ENCODE measurements around the gene HSD11B1.
"Not testable (repeated sequence)": the region's sequence is repeated elsewhere in the genome, so short reads cannot be mapped to it uniquely, and the experiment has no call there.

The HSD11B1 gene

GRCh38 chr1:209689477-209689876 is 15.2 kb upstream of the HSD11B1 start:
- POLR2A ChIA-PET = no interaction called here
- peaks cover 2 to 13% (median 7%) of the 10 kb centered on the region in 5 experiments for H3K27me3 ChIP-seq (replicated peaks in 2 of 5; ENCODE audit: control insufficient read depth in 4 of 5, insufficient read depth in 5 of 5, low read length in 4 of 5)
- CTCF ChIA-PET = interaction anchor here (1.0 to 6.2 kb wide), 7 partner anchors 19 to 126 kb away, joined by 3 to 26 read pairs (median 3); no protein-coding TSS in a partner anchor
- no peaks in the 10 kb centered on the region for H3K36me3 ChIP-seq (ENCODE audit: control insufficient read depth in 4 of 4, insufficient read depth in 4 of 4, low read length in 3 of 4)
- no peak overlapping the region for H3K27ac ChIP-seq (ENCODE audit: insufficient read depth in 1 of 2, low read depth in 1 of 2, low read length in 2 of 2, poor library complexity in 1 of 2, severe bottlenecking in 2 of 2)
- peaks cover 0 to 8% (median 5%) of the 10 kb centered on the region in 4 experiments for H3K4me1 ChIP-seq (ENCODE audit: control extremely low read depth in 1 of 4, control insufficient read depth in 4 of 4, insufficient read depth in 4 of 4, low read length in 3 of 4)
- H3K4me3 ChIP-seq (ENCODE audit: control insufficient read depth in 1 of 7, extremely low read depth in 1 of 7, insufficient read depth in 4 of 7, low read depth in 2 of 7, low read length in 6 of 7) = no peak overlapping the region
- DNase-seq = peak in 2 of 3 donors; percentile 11 to 27
- 70% methylated on average over 4 of the region's 4 CpGs for WGBS (ENCODE audit: insufficient coverage)
- H3K9me3 ChIP-seq (ENCODE audit: control extremely low read depth in 1 of 5, control insufficient read depth in 4 of 5, insufficient read depth in 2 of 5, low read depth in 1 of 5, low read length in 4 of 5) = no peaks in the 10 kb centered on the region

GRCh38 chr1:209691237-209691636 is 13.4 kb upstream of the HSD11B1 start:
- Histone ChIP-seq H3K36me3 (ENCODE audit: control insufficient read depth in 4 of 4, insufficient read depth in 4 of 4, low read length in 3 of 4) (no peaks in the 10 kb centered on the region), H3K9me3 (ENCODE audit: control extremely low read depth in 1 of 5, control insufficient read depth in 4 of 5, insufficient read depth in 2 of 5, low read depth in 1 of 5, low read length in 4 of 5) (no peaks in the 10 kb centered on the region), H3K27ac (ENCODE audit: insufficient read depth in 1 of 2, low read depth in 1 of 2, low read length in 2 of 2, poor library complexity in 1 of 2, severe bottlenecking in 2 of 2) (no peak overlapping the region), H3K4me1 (ENCODE audit: control extremely low read depth in 1 of 4, control insufficient read depth in 4 of 4, insufficient read depth in 4 of 4, low read length in 3 of 4) (no peaks in the 10 kb centered on the region), H3K4me3 (ENCODE audit: control insufficient read depth in 1 of 7, extremely low read depth in 1 of 7, insufficient read depth in 4 of 7, low read depth in 2 of 7, low read length in 6 of 7) (no peak overlapping the region), H3K27me3 (replicated peaks in 2 of 5; ENCODE audit: control insufficient read depth in 4 of 5, insufficient read depth in 5 of 5, low read length in 4 of 5) (peaks cover 2 to 10% (median 5%) of the 10 kb centered on the region in 5 experiments)
- POLR2A ChIA-PET = no interaction called here
- no peak for DNase-seq
- WGBS (ENCODE audit: insufficient coverage) = no CpG with 5 or more reads among the region's 3 CpGs
- CTCF ChIA-PET = interaction anchor here (1.0 to 6.2 kb wide), 12 partner anchors 8 to 125 kb away, joined by 3 to 26 read pairs (median 4); partner anchors contain the start of gene CAMK1G

- H3K27me3 ChIP-seq (replicated peaks in 2 of 5; ENCODE audit: control insufficient read depth in 4 of 5, insufficient read depth in 5 of 5, low read length in 4 of 5) = peaks cover 2 to 10% (median 5%) of the 10 kb centered on the region in 5 experiments
- H3K27ac ChIP-seq (ENCODE audit: insufficient read depth in 1 of 2, low read depth in 1 of 2, low read length in 2 of 2, poor library complexity in 1 of 2, severe bottlenecking in 2 of 2) = no peak overlapping the region
- DNase-seq = no peak
- H3K4me3 ChIP-seq (ENCODE audit: control insufficient read depth in 1 of 7, extremely low read depth in 1 of 7, insufficient read depth in 4 of 7, low read depth in 2 of 7, low read length in 6 of 7) = no peak overlapping the region
- 91% methylated on average over 1 of the region's 4 CpGs for WGBS (ENCODE audit: insufficient coverage)
- H3K36me3 ChIP-seq (ENCODE audit: control insufficient read depth in 4 of 4, insufficient read depth in 4 of 4, low read length in 3 of 4) = no peaks in the 10 kb centered on the region
- POLR2A ChIA-PET = no interaction called here
- CTCF ChIA-PET = interaction anchor here (0.9 to 6.2 kb wide), 14 partner anchors 9 to 126 kb away, joined by 3 to 26 read pairs (median 4); partner anchors contain the start of genes CAMK1G and G0S2
- H3K4me1 ChIP-seq (ENCODE audit: control extremely low read depth in 1 of 4, control insufficient read depth in 4 of 4, insufficient read depth in 4 of 4, low read length in 3 of 4) = no peaks in the 10 kb centered on the region
- H3K9me3 ChIP-seq (ENCODE audit: control extremely low read depth in 1 of 5, control insufficient read depth in 4 of 5, insufficient read depth in 2 of 5, low read depth in 1 of 5, low read length in 4 of 5) = no peaks in the 10 kb centered on the region
Measured at GRCh38 chr1:209692296-209692695, 12.3 kb upstream of the HSD11B1 start.

GRCh38 chr1:209692745-209693504 is 11.7 kb upstream of the HSD11B1 start:
- no peak overlapping the region for H3K4me3 ChIP-seq (ENCODE audit: control insufficient read depth in 1 of 7, extremely low read depth in 1 of 7, insufficient read depth in 4 of 7, low read depth in 2 of 7, low read length in 6 of 7)

GRCh38 chr1:209696673-209697072 is 8.0 kb upstream of the HSD11B1 start:
- Histone ChIP-seq H3K27ac (ENCODE audit: insufficient read depth in 1 of 2, low read depth in 1 of 2, low read length in 2 of 2, poor library complexity in 1 of 2, severe bottlenecking in 2 of 2) (no peak overlapping the region), H3K36me3 (ENCODE audit: control insufficient read depth in 4 of 4, insufficient read depth in 4 of 4, low read length in 3 of 4) (no peaks in the 10 kb centered on the region), H3K9me3 (ENCODE audit: control extremely low read depth in 1 of 5, control insufficient read depth in 4 of 5, insufficient read depth in 2 of 5, low read depth in 1 of 5, low read length in 4 of 5) (no peaks in the 10 kb centered on the region), H3K4me1 (ENCODE audit: control extremely low read depth in 1 of 4, control insufficient read depth in 4 of 4, insufficient read depth in 4 of 4, low read length in 3 of 4) (no peaks in the 10 kb centered on the region), H3K4me3 (ENCODE audit: control insufficient read depth in 1 of 7, extremely low read depth in 1 of 7, insufficient read depth in 4 of 7, low read depth in 2 of 7, low read length in 6 of 7) (no peak overlapping the region), H3K27me3 (replicated peaks in 2 of 5; ENCODE audit: control insufficient read depth in 4 of 5, insufficient read depth in 5 of 5, low read length in 4 of 5) (peaks cover 0 to 7% (median 3%) of the 10 kb centered on the region in 5 experiments)
- POLR2A ChIA-PET = no interaction called here
- DNase-seq = no peak
- CTCF ChIA-PET = interaction anchor here (1.0 to 3.0 kb wide), 4 partner anchors 9 to 130 kb away, joined by 3 to 13 read pairs (median 4); no protein-coding TSS in a partner anchor

More at GRCh38 chr1:209692745-209693504, 11.7 kb upstream of the HSD11B1 start:
- Histone ChIP-seq H3K4me1 (ENCODE audit: control extremely low read depth in 1 of 4, control insufficient read depth in 4 of 4, insufficient read depth in 4 of 4, low read length in 3 of 4) (no peaks in the 10 kb centered on the region), H3K36me3 (ENCODE audit: control insufficient read depth in 4 of 4, insufficient read depth in 4 of 4, low read length in 3 of 4) (no peaks in the 10 kb centered on the region), H3K27me3 (replicated peaks in 2 of 5; ENCODE audit: control insufficient read depth in 4 of 5, insufficient read depth in 5 of 5, low read length in 4 of 5) (peaks cover 2 to 10% (median 5%) of the 10 kb centered on the region in 5 experiments), H3K27ac (ENCODE audit: insufficient read depth in 1 of 2, low read depth in 1 of 2, low read length in 2 of 2, poor library complexity in 1 of 2, severe bottlenecking in 2 of 2) (no peak overlapping the region), H3K9me3 (ENCODE audit: control extremely low read depth in 1 of 5, control insufficient read depth in 4 of 5, insufficient read depth in 2 of 5, low read depth in 1 of 5, low read length in 4 of 5) (no peaks in the 10 kb centered on the region)
- POLR2A ChIA-PET = no interaction called here
- CTCF ChIA-PET = interaction anchor here (0.8 to 6.2 kb wide), 18 partner anchors 13 to 126 kb away, joined by 3 to 26 read pairs (median 4); partner anchors contain the start of gene G0S2
- peak; percentile 69 to 78 (median 70) for DNase-seq
- WGBS (ENCODE audit: insufficient coverage) = 0% methylated on average over 2 of the region's 3 CpGs

GRCh38 chr1:209697126-209697525 is 7.5 kb upstream of the HSD11B1 start:
- no peak overlapping the region for H3K27ac ChIP-seq (ENCODE audit: insufficient read depth in 1 of 2, low read depth in 1 of 2, low read length in 2 of 2, poor library complexity in 1 of 2, severe bottlenecking in 2 of 2)
- 86% methylated on average over 1 of the region's 3 CpGs for WGBS (ENCODE audit: insufficient coverage)
- H3K4me3 ChIP-seq (ENCODE audit: control insufficient read depth in 1 of 7, extremely low read depth in 1 of 7, insufficient read depth in 4 of 7, low read depth in 2 of 7, low read length in 6 of 7) = no peak overlapping the region
- H3K9me3 ChIP-seq (ENCODE audit: control extremely low read depth in 1 of 5, control insufficient read depth in 4 of 5, insufficient read depth in 2 of 5, low read depth in 1 of 5, low read length in 4 of 5) = no peaks in the 10 kb centered on the region
- ChIA-PET POLR2A (no interaction called here), CTCF (interaction anchor here (0.9 to 3.0 kb wide), 5 partner anchors 9 to 131 kb away, joined by 3 to 13 read pairs (median 3); no protein-coding TSS in a partner anchor)
- no peak for DNase-seq
- H3K27me3 ChIP-seq (replicated peaks in 2 of 5; ENCODE audit: control insufficient read depth in 4 of 5, insufficient read depth in 5 of 5, low read length in 4 of 5) = peaks cover 0 to 7% (median 3%) of the 10 kb centered on the region in 5 experiments
- H3K36me3 ChIP-seq (ENCODE audit: control insufficient read depth in 4 of 4, insufficient read depth in 4 of 4, low read length in 3 of 4) = no peaks in the 10 kb centered on the region
- H3K4me1 ChIP-seq (ENCODE audit: control extremely low read depth in 1 of 4, control insufficient read depth in 4 of 4, insufficient read depth in 4 of 4, low read length in 3 of 4) = no peaks in the 10 kb centered on the region

- H3K4me1 ChIP-seq (ENCODE audit: control extremely low read depth in 1 of 4, control insufficient read depth in 4 of 4, insufficient read depth in 4 of 4, low read length in 3 of 4); H3K36me3 ChIP-seq (ENCODE audit: control insufficient read depth in 4 of 4, insufficient read depth in 4 of 4, low read length in 3 of 4); H3K27me3 ChIP-seq (replicated peaks in 2 of 5; ENCODE audit: control insufficient read depth in 4 of 5, insufficient read depth in 5 of 5, low read length in 4 of 5); H3K9me3 ChIP-seq (ENCODE audit: control extremely low read depth in 1 of 5, control insufficient read depth in 4 of 5, insufficient read depth in 2 of 5, low read depth in 1 of 5, low read length in 4 of 5); H3K4me3 ChIP-seq (ENCODE audit: control insufficient read depth in 1 of 7, extremely low read depth in 1 of 7, insufficient read depth in 4 of 7, low read depth in 2 of 7, low read length in 6 of 7); H3K27ac ChIP-seq (ENCODE audit: insufficient read depth in 1 of 2, low read depth in 1 of 2, low read length in 2 of 2, poor library complexity in 1 of 2, severe bottlenecking in 2 of 2); DNase-seq: not testable (repeated sequence)
- ChIA-PET POLR2A (interaction anchor here (0.6 kb wide), 1 partner anchor 137 kb away, joined by 3 read pairs; no protein-coding TSS in a partner anchor), CTCF (interaction anchor here (1.2 kb wide), 1 partner anchor 103 kb away, joined by 3 read pairs; no protein-coding TSS in a partner anchor)
Measured at GRCh38 chr1:209700686-209701085, 4.0 kb upstream of the HSD11B1 start.

All from common myeloid progenitor, CD34-positive (primary cell).